D721Med (cell line): ENCODE measurements around the gene ENG.

ENCODE experiments used
- DNase-seq: peaks from one replicate; pipeline ENCODE4 v3.0.0; 2011; ENCODE audit warnings: low spot score; ENCODE audit not compliant: insufficient read length
- FAIRE-seq: peaks from 2 replicates; lab custom pipeline; 2011; peaks lifted over from hg19 to GRCh38; lab: Jason Lieb, UNC
- TF ChIP-seq, protein P1 (sequence below): IDR thresholded peaks from 2 replicates; pipeline ENCODE4 v1.5.1; 2012; ENCODE audit warnings: mild to moderate bottlenecking, control low read depth; ENCODE audit not compliant: insufficient read depth; ENCODE audit errors: missing control alignments

Gene ENG

DNA sequence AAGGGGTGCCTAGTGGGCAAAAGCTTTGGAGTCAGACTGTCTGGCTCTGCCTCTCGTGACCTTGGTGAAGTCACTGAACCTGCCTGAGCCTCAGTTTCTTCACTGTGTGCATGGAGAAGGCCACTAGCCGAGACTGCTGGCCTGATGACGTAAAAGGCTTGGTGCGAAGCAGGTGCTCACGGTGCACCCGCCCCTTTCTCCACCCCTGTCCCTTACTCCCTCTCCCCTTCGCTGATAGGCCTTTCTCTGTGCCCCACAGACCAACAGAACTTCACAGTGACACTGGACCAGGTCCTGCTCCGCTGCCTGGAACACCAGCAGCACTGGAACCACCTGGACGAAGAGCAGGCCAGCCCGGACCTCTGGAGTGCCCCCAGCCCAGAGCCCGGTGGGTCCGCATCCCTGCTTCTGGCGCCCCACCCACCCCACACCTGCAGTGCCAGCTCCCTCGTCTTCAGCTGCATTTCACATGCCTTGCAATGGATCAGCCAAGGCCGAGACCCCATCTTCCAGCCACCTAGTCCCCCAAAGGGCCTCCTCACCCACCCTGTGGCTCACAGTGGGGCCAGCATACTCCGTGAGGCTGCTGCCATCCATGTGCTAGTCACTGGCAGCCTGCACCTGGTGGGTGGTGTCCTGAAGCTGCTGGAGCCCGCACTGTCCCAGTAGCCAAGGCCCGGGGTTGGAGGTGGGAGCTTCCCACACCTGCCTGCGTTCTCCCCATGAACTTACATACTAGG lies 41.4 kb downstream of the ENG start:
- FAIRE-seq (no peak), DNase-seq (no peak)
- TF ChIP-seq, protein P1, sequence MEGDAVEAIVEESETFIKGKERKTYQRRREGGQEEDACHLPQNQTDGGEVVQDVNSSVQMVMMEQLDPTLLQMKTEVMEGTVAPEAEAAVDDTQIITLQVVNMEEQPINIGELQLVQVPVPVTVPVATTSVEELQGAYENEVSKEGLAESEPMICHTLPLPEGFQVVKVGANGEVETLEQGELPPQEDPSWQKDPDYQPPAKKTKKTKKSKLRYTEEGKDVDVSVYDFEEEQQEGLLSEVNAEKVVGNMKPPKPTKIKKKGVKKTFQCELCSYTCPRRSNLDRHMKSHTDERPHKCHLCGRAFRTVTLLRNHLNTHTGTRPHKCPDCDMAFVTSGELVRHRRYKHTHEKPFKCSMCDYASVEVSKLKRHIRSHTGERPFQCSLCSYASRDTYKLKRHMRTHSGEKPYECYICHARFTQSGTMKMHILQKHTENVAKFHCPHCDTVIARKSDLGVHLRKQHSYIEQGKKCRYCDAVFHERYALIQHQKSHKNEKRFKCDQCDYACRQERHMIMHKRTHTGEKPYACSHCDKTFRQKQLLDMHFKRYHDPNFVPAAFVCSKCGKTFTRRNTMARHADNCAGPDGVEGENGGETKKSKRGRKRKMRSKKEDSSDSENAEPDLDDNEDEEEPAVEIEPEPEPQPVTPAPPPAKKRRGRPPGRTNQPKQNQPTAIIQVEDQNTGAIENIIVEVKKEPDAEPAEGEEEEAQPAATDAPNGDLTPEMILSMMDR, result no peak

DNA sequence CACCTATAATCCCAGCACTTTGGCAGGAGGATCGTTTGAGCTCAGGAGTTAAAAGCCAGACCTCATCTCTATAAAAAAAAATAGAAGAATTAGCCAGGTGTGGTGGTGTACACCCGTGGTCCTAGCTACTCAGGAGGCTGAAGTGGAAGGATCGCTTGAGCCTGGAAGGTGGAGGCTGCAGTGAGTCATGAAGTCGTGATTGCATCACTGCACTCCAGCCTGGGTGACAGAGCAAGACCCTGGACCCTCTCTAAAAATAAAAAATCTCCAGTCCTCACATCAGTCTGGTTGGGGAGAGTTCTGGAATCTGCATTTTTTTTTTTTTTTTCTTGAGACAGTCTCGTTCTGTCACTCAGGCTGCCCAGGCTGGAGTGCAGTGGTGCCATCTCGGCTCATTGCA lies 42.4 kb downstream of the ENG start:
- no peak for FAIRE-seq
- TF ChIP-seq, protein P1, result no peak

DNA sequence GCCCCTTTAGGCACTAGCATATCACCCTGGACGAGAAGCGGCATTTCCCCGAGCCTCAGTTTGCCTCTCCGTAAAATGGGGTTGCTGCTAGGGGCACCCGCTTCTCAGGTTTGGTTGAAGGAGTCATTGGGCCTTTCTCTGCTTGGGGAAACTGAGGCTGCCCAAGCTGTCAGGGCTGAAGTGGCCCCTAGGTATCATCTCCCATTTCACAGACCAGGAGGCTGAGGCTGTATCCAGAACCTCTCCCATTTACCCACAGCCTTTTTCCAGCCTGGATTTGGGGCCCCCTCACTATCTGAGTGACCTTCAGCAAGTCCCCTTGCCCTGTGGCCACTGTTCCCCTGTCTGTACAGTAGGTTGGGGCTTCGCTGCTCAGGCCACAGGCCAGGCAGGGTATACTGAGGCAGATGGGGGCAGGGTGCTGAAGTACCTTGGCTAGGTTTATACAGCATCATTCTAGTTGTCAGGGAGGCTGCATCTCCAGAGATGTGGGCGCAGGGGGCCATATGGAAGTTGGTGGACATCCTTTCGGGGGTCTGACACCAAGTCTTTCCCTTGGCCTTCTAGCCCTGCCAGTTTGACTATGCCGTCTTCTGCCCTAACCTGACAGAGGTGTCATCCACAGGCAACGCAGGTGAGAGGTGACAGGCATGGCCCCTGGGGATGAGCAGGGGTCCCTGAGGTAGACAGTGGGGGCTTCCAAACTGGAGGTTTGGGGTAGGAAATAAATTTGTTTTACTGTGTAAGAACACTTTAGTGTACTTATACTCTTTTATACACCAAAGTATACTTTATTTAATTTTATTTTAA lies 43.9 kb downstream of the ENG start:
- DNase-seq (no peak), FAIRE-seq (no peak)
- TF ChIP-seq, protein P1, result no peak

More for the DNA sequence above, 42.4 kb downstream of the ENG start:
- DNase-seq, result no peak

DNA sequence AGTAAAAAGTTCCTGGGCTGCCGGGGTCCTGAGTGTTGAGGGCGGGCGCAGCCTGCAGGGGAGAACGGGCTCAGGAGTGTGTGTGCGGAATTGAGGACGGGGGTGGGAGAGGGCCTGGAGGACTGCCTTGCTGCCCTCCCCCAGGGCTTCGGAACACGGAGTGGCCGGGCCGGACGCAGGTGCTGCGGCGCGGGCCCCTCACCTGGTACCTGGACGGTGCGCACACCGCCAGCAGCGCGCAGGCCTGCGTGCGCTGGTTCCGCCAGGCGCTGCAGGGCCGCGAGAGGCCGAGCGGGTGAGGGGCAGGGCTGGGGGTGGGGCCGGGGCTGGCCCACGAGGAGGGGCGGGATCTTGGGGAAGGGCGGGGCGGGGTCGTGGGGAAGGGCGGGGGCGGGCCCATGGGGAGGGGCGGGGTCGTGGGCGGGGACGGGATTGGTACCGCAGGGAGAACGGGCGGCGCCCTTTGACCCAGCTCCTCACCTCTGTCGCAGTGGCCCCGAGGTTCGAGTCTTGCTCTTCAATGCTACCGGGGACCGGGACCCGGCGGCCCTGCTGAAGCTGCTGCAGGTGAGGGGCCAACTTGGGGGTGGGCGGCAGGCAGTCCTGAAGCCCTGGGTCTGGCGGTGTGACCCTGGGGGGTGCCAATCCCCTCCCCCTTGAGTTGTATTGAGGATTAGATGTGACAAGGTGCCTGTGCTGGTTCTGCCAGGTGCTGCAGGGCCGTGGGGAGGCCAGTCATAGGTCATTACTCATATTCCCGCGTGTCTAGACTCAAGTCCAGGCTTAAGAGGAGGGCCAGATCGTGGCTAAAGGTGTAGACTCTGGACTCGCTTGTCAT lies 44.7 kb downstream of the ENG start:
- FAIRE-seq (no peak), DNase-seq (no peak)
- TF ChIP-seq, protein P1, result no peak

DNA sequence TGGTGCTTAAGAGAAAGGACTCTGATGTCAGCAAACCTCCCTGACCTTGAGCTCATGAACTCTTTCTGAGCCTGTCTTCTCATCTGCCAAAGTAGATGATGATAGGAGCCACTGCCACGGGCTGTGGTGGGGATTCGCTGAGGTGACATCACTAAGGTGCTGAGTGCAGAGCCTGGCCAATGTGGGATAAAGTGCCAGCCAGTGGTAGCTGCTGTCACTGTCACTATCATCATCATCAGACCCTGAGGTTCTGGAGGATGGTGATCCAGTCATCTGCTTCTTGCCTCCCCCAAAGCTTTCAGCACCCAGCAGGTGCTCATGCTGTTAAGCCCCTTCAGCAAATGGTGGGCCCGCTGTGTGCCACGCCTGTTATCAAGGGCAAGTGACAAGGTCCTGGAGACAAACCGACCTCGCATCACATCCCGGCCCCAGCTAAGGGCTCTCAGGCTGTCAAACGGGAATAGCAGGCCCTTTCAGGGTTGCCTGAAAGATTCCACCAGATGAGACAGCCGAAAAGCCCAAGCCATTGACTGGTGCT lies 45.4 kb downstream of the ENG start:
- DNase-seq (no peak), FAIRE-seq (no peak)
- TF ChIP-seq, protein P1, result no peak

DNA sequence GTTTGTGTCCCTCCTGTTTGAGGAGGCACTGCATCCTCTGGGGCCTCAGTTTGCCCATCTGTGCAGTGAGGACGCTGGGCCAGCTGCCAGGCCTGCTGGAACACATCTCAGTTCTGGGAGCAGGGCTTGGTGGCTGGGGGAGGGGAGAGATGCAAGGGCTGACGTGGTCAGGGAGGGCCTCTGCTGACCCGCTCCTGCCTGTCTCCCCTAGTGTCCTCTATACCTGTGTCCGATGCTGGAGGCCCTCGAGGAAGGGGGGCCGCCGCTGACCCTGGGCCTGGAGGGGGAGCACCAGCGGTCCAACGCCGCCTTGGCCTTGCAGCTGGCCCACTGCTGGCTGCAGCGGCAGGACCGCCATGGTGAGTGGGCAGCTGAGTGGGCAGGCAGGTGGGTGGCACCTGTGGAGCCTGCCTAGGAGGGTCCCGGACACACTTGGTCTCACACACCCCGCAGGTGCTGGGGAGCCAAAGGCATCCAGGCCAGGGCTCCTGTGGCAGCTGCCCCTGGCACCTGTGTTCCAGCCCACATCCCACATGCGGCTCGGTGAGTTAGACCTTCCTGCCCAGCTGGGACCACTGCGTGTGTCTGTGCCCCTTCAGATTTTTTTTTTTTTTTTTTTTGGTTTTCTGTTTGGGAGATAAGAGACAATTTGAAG lies 46.0 kb downstream of the ENG start:
- FAIRE-seq (no peak), DNase-seq (no peak)
- TF ChIP-seq, protein P1, result no peak
